PC-3 (cell line): ENCODE measurements around the gene CHST11. TPM values are rescaled to one million over a fixed set of nuclear protein-coding genes. Genes with fewer than 3 reads are reported as not detected.

Experiments
- ATAC-seq: fragments of 200-7000 bp; cut with Tn5 transposase; 2 replicates; pipeline ENCODE4 v1.9.1; 2020; ENCODE audit warnings: mild to moderate bottlenecking, moderate library complexity
- BruUV-seq: library from RNA; stranded (reverse); fragments of 400-500 nt; replicated peaks from 2 replicates; lab custom pipeline; 2021; lab: Mats Ljungman, UMichigan
- CTCF ChIA-PET: fragments of 300-600 bp; sonication (Branson Sonifier 250); formaldehyde crosslinking; loops from one replicate; lab custom pipeline; 2022; ENCODE audit warnings: antibody characterized with exemption; lab: Charles Lee
- POLR2A ChIA-PET: fragments of 300-600 bp; sonication (Branson Sonifier 250); formaldehyde crosslinking; loops from one replicate; lab custom pipeline; 2022; ENCODE audit warnings: antibody characterized with exemption; ENCODE audit not compliant: unreplicated experiment; lab: Charles Lee
- DNase-seq: peaks from one replicate; pipeline ENCODE4 v3.0.0-alpha.2; 2015
- H2AFZ ChIP-seq: fragments of 300-600 bp; sonication (generic); 2 replicates; pipeline ENCODE4 v1.6.0; 2016; ENCODE audit warnings: antibody characterized with exemption, low read length
- H3F3A ChIP-seq: fragments of 300-600 bp; sonication (generic); one replicate; pipeline ENCODE4 v1.6.0; 2017; ENCODE audit warnings: antibody characterized with exemption, low read length, control low read depth, mild to moderate bottlenecking; ENCODE audit not compliant: unreplicated experiment
- H3K27ac ChIP-seq: fragments of 300-600 bp; sonication (generic); 2 replicates; pipeline ENCODE4 v1.5.1; 2016; ENCODE audit warnings: mild to moderate bottlenecking, low read length
- H3K27me3 ChIP-seq: fragments of 300-600 bp; sonication (generic); 2 replicates; pipeline ENCODE4 v1.6.1; 2016; ENCODE audit warnings: low read length, mixed read lengths
- H3K36me3 ChIP-seq: fragments of 300-600 bp; sonication (generic); 2 replicates; pipeline ENCODE4 v1.6.1; 2016; ENCODE audit warnings: low read depth, mixed run types, low read length, mixed read lengths
- H3K4me1 ChIP-seq: fragments of 300-600 bp; sonication (generic); 2 replicates; pipeline ENCODE4 v1.5.1; 2016; ENCODE audit warnings: low read length; ENCODE audit not compliant: insufficient read depth
- H3K4me2 ChIP-seq: fragments of 300-600 bp; sonication (generic); 2 replicates; pipeline ENCODE4 v1.6.0; 2016; ENCODE audit warnings: low read length
- H3K4me3 ChIP-seq: fragments of 300-600 bp; sonication (generic); 2 replicates; pipeline ENCODE4 v1.5.1; 2016; ENCODE audit warnings: mild to moderate bottlenecking, low read length, mixed read lengths
- H3K79me2 ChIP-seq: fragments of 300-600 bp; sonication (generic); 2 replicates; pipeline ENCODE4 v1.6.1; 2017; ENCODE audit warnings: low read length, mixed read lengths
- H3K9ac ChIP-seq: fragments of 300-600 bp; sonication (generic); 2 replicates; pipeline ENCODE4 v1.6.0; 2016; ENCODE audit warnings: mild to moderate bottlenecking, low read length
- H3K9me2 ChIP-seq: fragments of 300-600 bp; sonication (generic); replicated peaks from 2 replicates; pipeline ENCODE4 v1.6.1; 2016; ENCODE audit warnings: mixed run types, low read length, mixed read lengths
- H3K9me3 ChIP-seq: fragments of 300-600 bp; sonication (generic); 2 replicates; pipeline ENCODE4 v1.6.1; 2016; ENCODE audit warnings: low read length, mixed read lengths
- H4K20me1 ChIP-seq: fragments of 300-600 bp; sonication (generic); 2 replicates; pipeline ENCODE4 v1.6.1; 2016; ENCODE audit warnings: low read length, mixed read lengths
- EZH2 ChIP-seq: fragments of 300-600 bp; sonication (generic); IDR thresholded peaks from one replicate; pipeline ENCODE4 v1.6.1; 2017; ENCODE audit warnings: antibody characterized with exemption, mild to moderate bottlenecking, low read length; ENCODE audit not compliant: unreplicated experiment
- EZH2phosphoT487 ChIP-seq: fragments of 300-600 bp; sonication (generic); IDR thresholded peaks from 2 replicates; pipeline ENCODE4 v1.6.1; 2018; ENCODE audit warnings: mild to moderate bottlenecking, antibody characterized with exemption, low read length, borderline replicate concordance
- intact Hi-C: fragments of 100-400 bp; cut with micrococcal nuclease; formaldehyde crosslinking; loops from 2 replicates; pipeline ENCODE4 v1.9.0; 2023
- microRNA-seq: library from miRNA; unstranded; fragments of <30 nt; microRNA quantifications from one replicate; pipeline ENCODE4 v1.1.0, GENCODE V29; 2020; ENCODE audit not compliant: unreplicated experiment
- total RNA-seq: library from RNA; depleted of rRNA; stranded (reverse); fragments of >200 nt; gene quantifications from 2 replicates; pipeline ENCODE4 v1.2.3, GENCODE V29; 2014; rRNA removed
- TF ChIP-seq, protein P1 (sequence below): fragments of 300-600 bp; sonication (generic); conservative IDR thresholded peaks from 2 replicates; pipeline ENCODE4 v1.5.1; 2017; ENCODE audit warnings: antibody characterized with exemption, low read depth, mild to moderate bottlenecking, low read length

The CHST11 gene
- total RNA-seq, 1 experiment from 2014 or later = 53.5 TPM

DNA sequence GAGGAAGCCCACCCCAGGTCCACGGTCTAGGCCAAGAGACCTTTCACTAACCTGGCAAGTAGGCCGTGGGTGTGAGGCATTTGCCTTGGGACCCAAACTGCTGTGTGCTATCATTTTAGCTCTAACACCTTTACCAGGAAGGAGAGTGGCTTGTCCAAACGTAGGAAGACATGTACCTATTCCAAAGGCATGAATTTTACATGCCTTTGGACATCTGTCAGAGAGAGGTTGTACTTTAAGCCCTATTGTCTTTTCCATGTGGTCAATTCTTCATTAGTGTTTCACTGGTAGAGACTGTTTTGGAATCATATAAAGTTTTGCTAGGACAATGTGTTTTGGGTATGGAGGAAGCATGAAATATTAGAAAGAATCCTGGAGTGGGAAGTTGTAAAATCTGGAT lies 352.5 kb downstream of the CHST11 start:
- TF ChIP-seq EZH2phosphoT487 = no peak
- TF ChIP-seq, protein P1, sequence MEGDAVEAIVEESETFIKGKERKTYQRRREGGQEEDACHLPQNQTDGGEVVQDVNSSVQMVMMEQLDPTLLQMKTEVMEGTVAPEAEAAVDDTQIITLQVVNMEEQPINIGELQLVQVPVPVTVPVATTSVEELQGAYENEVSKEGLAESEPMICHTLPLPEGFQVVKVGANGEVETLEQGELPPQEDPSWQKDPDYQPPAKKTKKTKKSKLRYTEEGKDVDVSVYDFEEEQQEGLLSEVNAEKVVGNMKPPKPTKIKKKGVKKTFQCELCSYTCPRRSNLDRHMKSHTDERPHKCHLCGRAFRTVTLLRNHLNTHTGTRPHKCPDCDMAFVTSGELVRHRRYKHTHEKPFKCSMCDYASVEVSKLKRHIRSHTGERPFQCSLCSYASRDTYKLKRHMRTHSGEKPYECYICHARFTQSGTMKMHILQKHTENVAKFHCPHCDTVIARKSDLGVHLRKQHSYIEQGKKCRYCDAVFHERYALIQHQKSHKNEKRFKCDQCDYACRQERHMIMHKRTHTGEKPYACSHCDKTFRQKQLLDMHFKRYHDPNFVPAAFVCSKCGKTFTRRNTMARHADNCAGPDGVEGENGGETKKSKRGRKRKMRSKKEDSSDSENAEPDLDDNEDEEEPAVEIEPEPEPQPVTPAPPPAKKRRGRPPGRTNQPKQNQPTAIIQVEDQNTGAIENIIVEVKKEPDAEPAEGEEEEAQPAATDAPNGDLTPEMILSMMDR = no peak
- no peak for TF ChIP-seq EZH2
- no peak overlapping the region for H3K9ac ChIP-seq
- H3K27me3 ChIP-seq = no peaks in the 10 kb centered on the region
- no peak overlapping the region for H2AFZ ChIP-seq
- H3K9me3 ChIP-seq = no peaks in the 10 kb centered on the region
- no peaks in the 10 kb centered on the region for H3K36me3 ChIP-seq
- ATAC-seq = no peak
- H3K9me2 ChIP-seq = no peaks in the 10 kb centered on the region
- H3F3A ChIP-seq = no peaks in the 10 kb centered on the region
- POLR2A ChIA-PET = no interaction called here
- intact Hi-C loops = no loop called here
- no peak overlapping the region for H3K4me2 ChIP-seq
- H3K4me1 ChIP-seq = 0 out of 2 replicates have a peak, but pooled peaks cover 4% of the 10 kb centered on the region
- no peaks in the 10 kb centered on the region for H3K79me2 ChIP-seq
- BruUV-seq = no TSS peak
- H3K4me3 ChIP-seq = no peak overlapping the region
- CTCF ChIA-PET = no interaction called here
- no peaks in the 10 kb centered on the region for H4K20me1 ChIP-seq
- DNase-seq = no peak
- no peak overlapping the region for H3K27ac ChIP-seq

DNA sequence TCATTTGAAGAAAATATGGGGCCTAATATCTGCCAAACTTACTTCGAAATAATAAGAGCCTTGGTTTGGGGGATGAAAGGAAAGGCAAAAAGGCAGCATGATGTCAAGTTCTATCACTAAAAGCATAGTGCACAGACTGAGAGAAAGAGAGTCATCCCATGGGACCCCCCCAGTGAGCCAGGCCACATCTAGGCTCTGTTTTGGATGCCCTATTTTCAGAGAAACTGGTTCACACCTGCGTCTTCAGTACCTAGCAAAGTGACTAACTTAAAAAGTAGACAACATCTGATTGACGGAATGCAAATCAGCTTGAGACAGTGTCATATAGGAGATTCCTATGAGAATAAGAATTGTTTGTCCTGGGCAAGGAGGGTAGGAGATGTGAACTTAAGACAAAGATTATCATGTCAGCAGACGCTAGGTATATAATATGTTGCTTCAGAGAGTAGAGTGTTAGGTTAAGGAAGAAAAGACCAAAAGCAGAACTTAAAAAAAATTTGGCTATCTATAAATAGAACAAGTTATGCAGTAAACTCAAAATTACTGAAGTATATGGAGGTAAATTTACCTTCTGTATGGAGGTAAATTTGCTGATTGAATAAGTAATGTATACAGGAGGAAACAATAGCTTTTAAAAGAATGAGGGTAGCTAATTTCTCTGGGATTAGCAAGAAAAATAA lies 353.1 kb downstream of the CHST11 start:
- TF ChIP-seq EZH2 = no peak
- TF ChIP-seq, protein P1 = no peak
- TF ChIP-seq EZH2phosphoT487 = no peak
- Histone ChIP-seq H3K27me3 (no peaks in the 10 kb centered on the region), H3K9me2 (no peaks in the 10 kb centered on the region), H3K27ac (no peak overlapping the region), H3K9ac (no peak overlapping the region), H3K79me2 (no peaks in the 10 kb centered on the region), H4K20me1 (no peaks in the 10 kb centered on the region), H3K36me3 (no peaks in the 10 kb centered on the region), H3K9me3 (no peaks in the 10 kb centered on the region), H3K4me1 (0 out of 2 replicates have a peak, but pooled peaks cover 4% of the 10 kb centered on the region), H3K4me3 (no peak overlapping the region), H3K4me2 (no peak overlapping the region), H3F3A (no peaks in the 10 kb centered on the region), H2AFZ (no peak overlapping the region)
- ATAC-seq (no peak), DNase-seq (no peak)
- no TSS peak for BruUV-seq
- ChIA-PET CTCF (no interaction called here), POLR2A (no interaction called here)
- intact Hi-C loops = no loop called here

Small RNA genes lying within 50 kb of the gene (microRNA-seq; reads per million reads assigned to microRNA genes)
- not detected for gene MIR3922

Other genes with a start within 250 kb of the CHST11 start
- 419 and 430 TPM in 2 replicates for gene TXNRD1, start 241.2 kb upstream of the CHST11 start, total RNA-seq
- gene EID3, start 153.2 kb upstream of the CHST11 start, total RNA-seq = 9.8 and 12.0 TPM in 2 replicates